Stomach smooth muscle (tissue), 2 donors: ENCODE results near the gene LRRC58.
"Not testable (repeated sequence)": the region's sequence is repeated elsewhere in the genome, so short reads cannot be mapped to it uniquely, and the experiment has no call there.

ENCODE experiments used
- H3K27ac ChIP-seq: one replicate; pipeline ENCODE4 v1.7.0; 2013; ENCODE audit warnings: mild to moderate bottlenecking, low read length, inconsistent platforms
- H3K27me3 ChIP-seq, 2 donors: one replicate each; pipeline ENCODE4 v1.7.0; 2013; ENCODE audit warnings: low read length in 2 of 2; ENCODE audit not compliant: insufficient read depth in 2 of 2, control insufficient read depth in 1 of 2
- H3K36me3 ChIP-seq, 2 donors: one replicate each; pipeline ENCODE4 v1.7.0; 2013; ENCODE audit warnings: low read length in 2 of 2; ENCODE audit not compliant: control insufficient read depth in 2 of 2, insufficient read depth in 2 of 2
- H3K4me1 ChIP-seq: one replicate; pipeline ENCODE4 v1.7.0; 2013; ENCODE audit warnings: low read length; ENCODE audit not compliant: control insufficient read depth, insufficient read depth
- H3K4me3 ChIP-seq, 2 donors: one replicate each; pipeline ENCODE4 v1.7.0; 2013; ENCODE audit warnings: low read length in 2 of 2
- H3K9ac ChIP-seq, 2 donors: one replicate each; pipeline ENCODE4 v1.7.0; 2013; ENCODE audit warnings: low read length in 2 of 2, mild to moderate bottlenecking in 1 of 2
- H3K9me3 ChIP-seq, 2 donors: one replicate each; pipeline ENCODE4 v1.7.0; 2013; ENCODE audit warnings: low read length in 2 of 2; ENCODE audit not compliant: control insufficient read depth in 2 of 2
- donor health status: healthy.
- donor health status: Pancreatic carcinoma.

The LRRC58 gene

DNA sequence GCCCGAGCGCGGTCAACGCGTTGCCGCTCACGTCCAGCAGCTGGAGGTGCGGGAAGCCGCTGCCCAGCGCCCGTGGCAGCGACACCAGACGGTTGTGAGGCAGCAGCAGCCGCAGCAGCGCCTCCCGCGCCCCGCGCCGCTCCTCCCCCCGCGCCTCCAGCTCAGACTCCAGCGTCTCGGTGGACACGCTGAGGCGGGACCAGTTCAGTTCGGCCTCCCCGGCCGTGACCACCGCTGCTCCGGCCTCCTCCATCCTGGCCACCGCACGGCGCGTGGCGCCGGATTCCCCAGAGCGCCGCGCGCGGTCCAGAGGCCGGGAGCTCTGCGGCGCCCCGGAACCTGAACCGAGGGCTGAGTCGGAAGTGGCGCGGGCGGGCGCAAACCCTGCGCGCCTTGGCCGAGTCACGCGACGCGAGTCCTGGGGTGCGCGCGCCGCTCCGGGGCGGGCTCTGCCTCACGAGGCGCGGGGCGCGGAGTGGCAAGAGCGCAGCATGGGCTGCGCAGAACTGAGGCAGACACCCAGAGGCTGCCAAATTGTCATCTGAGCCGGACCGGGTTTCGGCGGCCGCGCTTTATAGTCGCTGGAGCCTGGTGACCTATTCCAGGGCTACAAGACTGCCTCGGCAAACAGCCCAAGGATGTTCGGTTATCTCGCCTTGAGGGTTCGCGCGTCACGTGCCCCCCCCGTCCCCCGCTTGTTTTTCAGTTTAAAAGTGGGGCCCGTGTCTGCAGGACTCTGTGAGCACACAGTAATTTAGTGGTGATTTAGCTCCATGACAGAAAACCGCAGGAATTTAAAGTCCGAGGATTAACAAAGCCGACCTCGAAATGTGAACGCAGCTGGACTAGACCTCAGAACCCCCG, at the start of gene LRRC58:
Gene LRRC58, minus strand, starts transcription at position 364 of the 864 bp plus-strand sequence. Its CDS starts 111 bp downstream, at position 253.
- peaks cover 5% of the 10 kb centered on the region for H3K4me1 ChIP-seq
- H3K27me3 ChIP-seq: no peaks in the 10 kb centered on the region
- H3K9me3 ChIP-seq: no peaks in the 10 kb centered on the region
- peak within 1 kb of the TSS; percentile 83 for H3K27ac ChIP-seq
- H3K36me3 ChIP-seq: no peaks in the 10 kb centered on the region
- H3K9ac ChIP-seq: peak within 1 kb of the TSS; percentile 80 to 84
- peak within 1 kb of the TSS; percentile 72 to 82 for H3K4me3 ChIP-seq

DNA sequence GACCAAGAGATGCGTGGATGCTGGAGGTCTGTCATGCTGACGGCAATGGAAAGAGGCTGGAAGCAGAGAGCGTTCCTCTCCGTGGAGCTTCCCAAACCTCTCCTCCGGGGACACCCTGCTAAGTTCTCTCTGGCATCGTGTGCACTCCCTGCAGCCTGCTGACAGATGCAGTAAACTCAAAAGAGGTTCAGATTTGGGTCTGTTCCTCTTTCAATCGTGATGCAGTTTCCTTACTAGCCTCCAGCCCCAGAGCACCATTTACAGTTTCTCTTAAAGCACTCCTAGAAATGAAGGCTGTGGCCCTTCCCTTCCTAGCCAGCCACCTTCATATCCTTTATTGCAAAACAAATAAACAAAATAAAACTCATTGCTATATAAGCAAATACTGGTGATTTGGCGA, 47.3 kb upstream of the LRRC58 start:
- Histone ChIP-seq H3K9ac (no peak overlapping the region), H3K27me3 (no peaks in the 10 kb centered on the region), H3K27ac (no peak overlapping the region), H3K9me3 (no peaks in the 10 kb centered on the region), H3K4me3 (no peak overlapping the region), H3K36me3 (peaks cover 65 to 70% of the 10 kb centered on the region in 2 donors), H3K4me1 (no peaks in the 10 kb centered on the region)

DNA sequence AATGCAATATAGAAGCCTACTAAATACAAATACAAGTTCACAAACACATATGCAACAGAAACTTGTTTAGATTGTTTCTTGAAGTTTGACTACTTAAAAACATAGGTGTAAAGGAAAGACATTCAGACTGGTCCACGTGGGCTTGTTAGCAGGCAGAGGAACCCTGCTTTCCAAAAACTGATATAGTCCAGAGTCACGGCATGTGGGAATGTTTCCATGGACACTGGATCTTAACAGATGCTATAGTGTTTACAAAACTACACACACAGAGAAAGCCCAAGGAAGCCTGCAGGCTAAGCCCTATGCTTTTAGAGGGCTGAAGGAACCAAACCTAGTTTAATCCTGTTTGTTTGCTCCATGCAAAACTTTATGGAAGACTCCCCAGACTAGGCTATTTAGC, 45.2 kb upstream of the LRRC58 start:
- no peaks in the 10 kb centered on the region for H3K9me3 ChIP-seq
- no peaks in the 10 kb centered on the region for H3K4me1 ChIP-seq
- no peak overlapping the region for H3K27ac ChIP-seq
- H3K4me3 ChIP-seq: no peak overlapping the region
- no peaks in the 10 kb centered on the region for H3K27me3 ChIP-seq
- no peak overlapping the region for H3K9ac ChIP-seq
- peaks cover 44 to 49% of the 10 kb centered on the region in 2 donors for H3K36me3 ChIP-seq

DNA sequence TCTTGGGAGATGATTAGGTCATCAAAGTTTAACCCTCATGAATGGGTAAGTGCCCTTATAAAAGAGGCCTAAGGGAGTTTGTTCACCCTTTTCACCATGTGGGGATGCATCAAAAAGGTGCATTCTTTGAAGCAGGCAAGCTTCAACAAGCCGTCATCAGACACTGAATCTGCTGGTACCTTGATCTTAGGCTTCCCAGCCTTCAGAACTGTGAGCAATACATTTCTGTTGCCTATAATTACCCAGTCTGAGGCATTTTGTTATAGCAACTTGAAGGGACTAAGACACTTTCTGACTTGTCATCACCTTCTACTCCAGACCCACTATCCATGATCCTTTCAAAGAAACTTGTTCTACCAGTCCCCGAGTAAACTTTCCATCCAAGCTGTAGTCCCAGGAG, 44.6 kb upstream of the LRRC58 start:
- no peaks in the 10 kb centered on the region for H3K9me3 ChIP-seq
- no peak overlapping the region for H3K9ac ChIP-seq
- H3K36me3 ChIP-seq: peaks cover 38 to 45% of the 10 kb centered on the region in 2 donors
- H3K27me3 ChIP-seq: no peaks in the 10 kb centered on the region
- no peak overlapping the region for H3K27ac ChIP-seq
- no peak overlapping the region for H3K4me3 ChIP-seq
- H3K4me1 ChIP-seq: no peaks in the 10 kb centered on the region

DNA sequence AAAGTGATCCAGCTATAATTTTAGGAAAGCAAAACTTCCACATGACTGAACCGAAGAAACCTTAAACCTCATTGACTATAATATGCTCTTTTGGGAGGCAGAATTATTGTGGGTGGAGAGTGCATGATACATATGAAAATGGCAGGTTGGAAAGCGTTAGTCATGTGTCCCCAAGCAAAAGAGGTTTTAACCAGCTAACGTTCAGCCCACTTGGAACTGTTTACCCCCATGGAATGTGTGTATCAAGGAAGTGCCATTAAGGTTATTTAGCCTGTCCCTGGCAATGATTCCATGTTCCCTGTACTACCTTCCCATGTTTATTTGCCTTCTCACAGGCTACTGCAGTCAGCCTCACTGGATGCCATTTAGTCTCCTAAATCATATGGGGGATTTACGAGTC, 44.1 kb upstream of the LRRC58 start:
- Histone ChIP-seq H3K4me1 (no peaks in the 10 kb centered on the region), H3K9ac (no peak overlapping the region), H3K9me3 (no peaks in the 10 kb centered on the region), H3K27ac (no peak overlapping the region), H3K27me3 (no peaks in the 10 kb centered on the region), H3K4me3 (no peak overlapping the region), H3K36me3 (peaks cover 33 to 40% of the 10 kb centered on the region in 2 donors)

DNA sequence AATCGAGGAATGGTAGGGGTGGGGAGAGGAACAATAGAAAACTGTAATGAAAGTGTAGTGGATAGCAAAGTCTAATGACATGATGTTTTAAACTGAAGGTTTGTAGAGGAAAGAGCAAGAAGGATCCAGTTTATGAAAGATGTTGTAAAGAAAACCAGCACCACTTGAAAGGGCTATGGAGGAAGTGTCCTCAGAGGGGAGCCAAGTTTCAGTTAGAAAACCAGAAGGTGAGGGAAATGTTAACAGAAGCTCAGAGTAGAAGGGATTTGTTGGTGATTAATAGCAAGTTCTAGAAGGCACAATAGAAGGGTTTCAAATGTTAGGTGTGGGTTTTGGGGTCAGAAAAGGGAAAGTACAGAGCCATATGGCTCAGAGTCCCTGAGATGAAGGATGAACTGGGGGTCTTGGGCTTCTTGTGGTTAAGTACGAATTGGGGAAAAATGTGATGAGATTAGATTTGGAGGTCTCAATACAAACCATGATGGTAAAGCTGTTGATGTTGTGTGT, 33.8 kb upstream of the LRRC58 start:
- Histone ChIP-seq H3K4me1 (no peaks in the 10 kb centered on the region), H3K9me3 (no peaks in the 10 kb centered on the region), H3K27ac (no peak overlapping the region), H3K36me3 (no peaks in the 10 kb centered on the region), H3K4me3 (no peak overlapping the region), H3K9ac (no peak overlapping the region), H3K27me3 (no peaks in the 10 kb centered on the region)

DNA sequence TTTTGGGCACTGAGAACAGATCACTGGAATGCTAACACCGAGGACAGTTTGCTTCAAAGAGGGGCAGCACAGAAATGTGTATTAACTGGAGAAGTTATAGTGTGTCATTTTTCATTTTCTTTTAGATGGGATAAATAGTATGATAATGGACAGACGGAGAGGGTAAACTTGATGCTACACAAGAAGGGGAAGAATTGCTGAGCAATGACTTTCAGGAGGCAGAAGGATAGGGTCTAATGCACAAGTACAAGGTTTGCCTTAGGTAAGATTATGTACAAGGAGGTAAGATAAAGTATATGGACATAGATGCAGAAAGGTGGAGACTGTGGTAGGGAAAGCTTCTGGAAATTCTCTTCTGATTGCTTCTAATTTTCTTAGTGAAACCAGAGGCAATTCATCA, 32.3 kb upstream of the LRRC58 start:
- no peak overlapping the region for H3K27ac ChIP-seq
- no peaks in the 10 kb centered on the region for H3K27me3 ChIP-seq
- no peak overlapping the region for H3K9ac ChIP-seq
- H3K4me3 ChIP-seq: no peak overlapping the region
- no peaks in the 10 kb centered on the region for H3K9me3 ChIP-seq
- no peaks in the 10 kb centered on the region for H3K36me3 ChIP-seq
- no peaks in the 10 kb centered on the region for H3K4me1 ChIP-seq

DNA sequence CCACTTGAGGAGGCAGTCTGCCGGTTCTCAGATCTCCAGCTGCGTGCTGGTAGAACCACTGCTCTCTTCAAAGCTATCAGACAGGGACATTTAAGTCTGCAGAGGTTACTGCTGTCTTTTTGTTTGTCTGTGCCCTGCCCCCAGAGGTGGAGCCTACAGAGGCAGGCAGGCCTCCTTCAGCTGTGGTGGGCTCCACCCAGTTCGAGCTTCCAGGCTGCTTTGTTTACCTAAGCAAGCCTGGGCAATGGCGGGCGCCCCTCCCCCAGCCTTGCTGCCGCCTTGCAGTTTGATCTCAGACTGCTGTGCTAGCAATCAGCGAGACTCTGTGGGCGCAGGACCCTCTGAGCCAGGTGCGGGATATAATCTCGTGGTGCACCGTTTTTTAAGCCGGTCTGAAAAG, 28.8 kb upstream of the LRRC58 start:
- not testable (repeated sequence) for H3K4me1 ChIP-seq, H3K27ac ChIP-seq, H3K27me3 ChIP-seq, H3K9me3 ChIP-seq, H3K4me3 ChIP-seq, H3K9ac ChIP-seq, H3K36me3 ChIP-seq

DNA sequence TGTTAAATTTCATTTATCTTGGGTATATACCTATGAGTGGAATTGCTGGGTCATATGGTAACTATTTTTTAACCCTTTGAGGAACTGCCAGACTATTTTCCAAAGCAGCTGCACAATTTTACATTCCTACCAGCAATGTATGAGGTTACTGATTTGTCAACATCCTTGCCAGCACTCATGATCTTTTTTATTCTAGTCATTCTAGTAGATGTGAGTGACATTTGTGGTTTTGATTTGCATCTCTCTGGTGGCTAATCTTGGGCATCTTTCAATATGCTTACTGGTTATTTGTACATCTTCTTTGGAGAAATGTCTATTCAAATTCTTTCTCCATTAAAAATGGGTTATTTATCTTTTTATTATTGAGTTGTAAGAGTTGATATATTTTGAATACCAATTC, 21.3 kb upstream of the LRRC58 start:
- no peaks in the 10 kb centered on the region for H3K36me3 ChIP-seq
- H3K9me3 ChIP-seq: no peaks in the 10 kb centered on the region
- no peak overlapping the region for H3K9ac ChIP-seq
- no peaks in the 10 kb centered on the region for H3K4me1 ChIP-seq
- H3K27ac ChIP-seq: no peak overlapping the region
- H3K4me3 ChIP-seq: no peak overlapping the region
- H3K27me3 ChIP-seq: no peaks in the 10 kb centered on the region

DNA sequence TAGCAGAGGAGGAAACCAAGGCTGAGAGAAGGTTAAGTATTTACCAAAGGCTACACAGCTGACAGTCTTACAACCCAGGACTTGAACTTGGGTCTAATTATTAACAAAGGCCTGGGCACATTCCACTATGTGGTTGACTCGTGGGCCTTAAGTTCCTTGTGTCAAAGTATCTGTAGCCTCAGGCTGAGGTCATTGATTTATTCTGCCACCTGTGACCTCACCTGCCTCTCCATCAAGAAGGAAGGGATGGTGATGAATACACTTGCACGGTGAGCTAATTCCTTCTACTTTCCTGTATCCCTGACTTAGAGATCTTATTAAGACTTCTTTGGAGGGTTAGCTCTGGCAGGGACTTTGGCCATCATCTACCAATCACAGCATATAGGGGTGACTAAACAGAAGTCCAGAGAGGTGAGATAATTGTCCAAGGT, 19.9 kb upstream of the LRRC58 start:
- Histone ChIP-seq H3K9me3 (no peaks in the 10 kb centered on the region), H3K27ac (no peak overlapping the region), H3K4me1 (no peaks in the 10 kb centered on the region)

DNA sequence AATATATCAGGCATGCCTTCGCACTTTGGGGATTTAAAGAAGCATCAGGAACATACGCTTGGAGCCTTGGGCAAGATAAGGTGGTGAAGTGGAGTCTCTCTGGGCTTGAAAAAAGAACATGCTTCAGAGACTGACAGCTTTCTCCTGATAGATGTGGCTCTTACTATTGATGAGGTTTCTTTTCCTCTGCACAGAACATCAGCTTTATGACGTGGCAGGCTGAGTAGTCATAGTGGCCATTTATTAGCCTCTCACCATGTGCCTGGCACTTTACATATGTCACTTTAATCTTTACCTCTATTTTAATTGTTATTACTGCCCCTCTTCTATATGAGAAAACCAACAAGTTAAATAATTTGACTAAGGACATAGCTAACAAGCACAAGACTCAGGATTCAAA, 19.0 kb upstream of the LRRC58 start:
- H3K9ac ChIP-seq: no peak overlapping the region
- H3K9me3 ChIP-seq: no peaks in the 10 kb centered on the region
- no peak overlapping the region for H3K4me3 ChIP-seq
- no peaks in the 10 kb centered on the region for H3K4me1 ChIP-seq
- H3K27me3 ChIP-seq: no peaks in the 10 kb centered on the region
- H3K36me3 ChIP-seq: no peaks in the 10 kb centered on the region
- no peak overlapping the region for H3K27ac ChIP-seq

More for the DNA sequence above, 19.9 kb upstream of the LRRC58 start:
- no peak overlapping the region for H3K9ac ChIP-seq
- no peaks in the 10 kb centered on the region for H3K36me3 ChIP-seq
- no peaks in the 10 kb centered on the region for H3K27me3 ChIP-seq
- no peak overlapping the region for H3K4me3 ChIP-seq
